K562 (cell line): Measurements from ENCODE around the gene PPA1. TPM values are rescaled to one million over a fixed set of nuclear protein-coding genes. Genes with fewer than 3 reads are reported as not detected.

Experiments
- GABPA ChIP-seq: fragments of 200-800 bp; sonication (Bioruptor generic); conservative IDR thresholded peaks from 2 replicates; pipeline ENCODE4 v1.6.1; 2016; ENCODE audit warnings: low read depth, missing genetic modification characterization, missing compliant biosample characterization
- JUND ChIP-seq, 2 experiments: IDR thresholded peaks; 2 replicates in 1 of 2; 3 replicates in 1 of 2; pipeline ENCODE4 v1.6.1; 2011; ENCODE audit warnings: borderline replicate concordance in 2 of 2, low read depth in 2 of 2, low read length in 2 of 2, improper control_type of control experiment in 1 of 2, missing biosample characterization in 1 of 2, missing genetic modification characterization in 1 of 2, missing genetic modification reagents in 1 of 2
- MEF2A ChIP-seq: IDR thresholded peaks from 2 replicates; pipeline ENCODE4 v1.6.1; 2011; ENCODE audit warnings: low read depth, mild to moderate bottlenecking, low read length, moderate library complexity; ENCODE audit not compliant: control insufficient read depth
- RBM17 ChIP-seq: fragments of 200-400 bp; formaldehyde crosslinking; IDR thresholded peaks from 2 replicates; pipeline ENCODE4 v1.6.1; 2017; ENCODE audit warnings: low read depth, mild to moderate bottlenecking, low read length, borderline replicate concordance
- SNRNP70 ChIP-seq: fragments of 200-400 bp; formaldehyde crosslinking; optimal IDR thresholded peaks from 2 replicates; pipeline ENCODE3; 2017; ENCODE audit warnings: low read depth, low read length
- SREBF1 ChIP-seq: fragments of 150-350 bp; IDR thresholded peaks from 2 replicates; pipeline ENCODE4 v1.6.1; 2014; ENCODE audit warnings: antibody characterized with exemption, low read depth, low read length, borderline replicate concordance
- TSC22D4 ChIP-seq: fragments of 450-650 bp; IDR thresholded peaks from 2 replicates; pipeline ENCODE4 v1.6.1; 2016; ENCODE audit warnings: missing genetic modification characterization, missing biosample characterization, control low read depth
- polyA plus RNA-seq, 8 experiments: library from polyadenylated mRNA; depleted of rRNA in 4 of 8; stranded (reverse) in 5 of 8; unstranded in 3 of 8; fragments of >200 nt; fragmentation: Nextera tagmentation in 2 of 8; fragmentation: Illumina TruSeq in 1 of 8; extraction: Ambion mirVana in 2 of 8; extraction: Trizol in 1 of 8; gene quantifications; 2 replicates each; pipeline versions ENCODE4 v1.2.1 to v1.2.3, GENCODE V29; 2011 to 2014; ENCODE audit warnings: inconsistent platforms in 1 of 8, missing spikeins in 1 of 8
- total RNA-seq, 7 experiments: library from RNA; depleted of rRNA in 6 of 7; stranded (reverse); fragments of >200 nt in 6 of 7; fragmentation: Illumina TruSeq in 2 of 7; extraction: Trizol in 2 of 7; gene quantifications; 2 replicates each; pipeline versions ENCODE4 v1.2.1 to v1.2.3, GENCODE V29; 2011 to 2021; ENCODE audit warnings: low replicate concordance in 1 of 7
- TF ChIP-seq, protein P1 (sequence below): fragments of 250-450 bp; sonication (Bioruptor Pico); IDR thresholded peaks from 2 replicates; pipeline ENCODE4 v1.4.0; 2020
- TF ChIP-seq, protein P2 (sequence below), 2 experiments: fragments of 450-650 bp; conservative IDR thresholded peaks; 2 replicates each; pipeline ENCODE4 v1.6.1; 2017; ENCODE audit warnings: mild to moderate bottlenecking in 2 of 2, moderate library complexity in 2 of 2
- TF ChIP-seq, protein P3 (sequence below): sonication (generic); formaldehyde crosslinking; IDR thresholded peaks from 2 replicates; pipeline ENCODE4 v1.8.0; 2022; ENCODE audit warnings: missing genetic modification reagents, mild to moderate bottlenecking, borderline replicate concordance

Gene PPA1
- total and polyA plus RNA-seq, 9 of the 15 experiments (the other 6 are each of a cell fraction or from before 2014, with no cell fraction given): 301 to 635 (median 471) TPM

DNA sequence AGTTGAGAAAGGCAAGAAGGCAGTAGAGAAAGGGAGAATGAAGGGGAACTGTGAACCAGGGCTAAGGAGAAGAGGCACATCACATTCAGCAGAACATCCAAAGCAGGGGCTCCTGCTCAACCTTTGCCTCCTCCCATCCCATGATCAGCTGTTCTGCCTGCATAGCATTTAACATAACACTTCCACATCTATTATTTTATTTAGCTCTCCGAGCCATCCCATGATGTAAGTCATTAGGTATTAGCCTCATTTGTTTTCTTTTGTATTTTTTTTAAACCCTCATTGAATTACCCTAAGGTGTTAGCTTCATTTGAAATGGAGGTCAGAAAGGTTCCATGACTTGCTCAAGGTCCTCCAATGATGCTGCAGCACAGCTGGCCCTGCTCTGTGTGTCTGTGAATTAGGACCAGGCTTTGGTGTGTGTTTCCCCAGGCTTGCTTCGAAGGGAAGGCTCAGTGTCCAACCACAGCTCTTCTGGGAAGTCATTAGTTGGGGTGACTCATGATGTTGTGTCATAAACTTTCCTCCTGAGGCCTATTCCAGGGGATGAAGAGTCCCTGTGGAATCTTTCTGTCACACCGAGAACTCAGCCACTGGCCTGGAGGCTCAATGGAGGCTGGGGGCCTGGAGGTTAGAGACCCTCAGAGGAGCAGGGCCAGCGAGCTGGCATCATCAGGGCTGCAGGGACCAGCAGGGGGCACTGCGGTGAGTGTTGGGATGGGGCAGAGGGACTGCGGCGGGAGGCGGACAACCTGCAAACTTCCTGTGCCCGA lies 34.1 kb upstream of the PPA1 start (continued):
- TF ChIP-seq, protein P1, sequence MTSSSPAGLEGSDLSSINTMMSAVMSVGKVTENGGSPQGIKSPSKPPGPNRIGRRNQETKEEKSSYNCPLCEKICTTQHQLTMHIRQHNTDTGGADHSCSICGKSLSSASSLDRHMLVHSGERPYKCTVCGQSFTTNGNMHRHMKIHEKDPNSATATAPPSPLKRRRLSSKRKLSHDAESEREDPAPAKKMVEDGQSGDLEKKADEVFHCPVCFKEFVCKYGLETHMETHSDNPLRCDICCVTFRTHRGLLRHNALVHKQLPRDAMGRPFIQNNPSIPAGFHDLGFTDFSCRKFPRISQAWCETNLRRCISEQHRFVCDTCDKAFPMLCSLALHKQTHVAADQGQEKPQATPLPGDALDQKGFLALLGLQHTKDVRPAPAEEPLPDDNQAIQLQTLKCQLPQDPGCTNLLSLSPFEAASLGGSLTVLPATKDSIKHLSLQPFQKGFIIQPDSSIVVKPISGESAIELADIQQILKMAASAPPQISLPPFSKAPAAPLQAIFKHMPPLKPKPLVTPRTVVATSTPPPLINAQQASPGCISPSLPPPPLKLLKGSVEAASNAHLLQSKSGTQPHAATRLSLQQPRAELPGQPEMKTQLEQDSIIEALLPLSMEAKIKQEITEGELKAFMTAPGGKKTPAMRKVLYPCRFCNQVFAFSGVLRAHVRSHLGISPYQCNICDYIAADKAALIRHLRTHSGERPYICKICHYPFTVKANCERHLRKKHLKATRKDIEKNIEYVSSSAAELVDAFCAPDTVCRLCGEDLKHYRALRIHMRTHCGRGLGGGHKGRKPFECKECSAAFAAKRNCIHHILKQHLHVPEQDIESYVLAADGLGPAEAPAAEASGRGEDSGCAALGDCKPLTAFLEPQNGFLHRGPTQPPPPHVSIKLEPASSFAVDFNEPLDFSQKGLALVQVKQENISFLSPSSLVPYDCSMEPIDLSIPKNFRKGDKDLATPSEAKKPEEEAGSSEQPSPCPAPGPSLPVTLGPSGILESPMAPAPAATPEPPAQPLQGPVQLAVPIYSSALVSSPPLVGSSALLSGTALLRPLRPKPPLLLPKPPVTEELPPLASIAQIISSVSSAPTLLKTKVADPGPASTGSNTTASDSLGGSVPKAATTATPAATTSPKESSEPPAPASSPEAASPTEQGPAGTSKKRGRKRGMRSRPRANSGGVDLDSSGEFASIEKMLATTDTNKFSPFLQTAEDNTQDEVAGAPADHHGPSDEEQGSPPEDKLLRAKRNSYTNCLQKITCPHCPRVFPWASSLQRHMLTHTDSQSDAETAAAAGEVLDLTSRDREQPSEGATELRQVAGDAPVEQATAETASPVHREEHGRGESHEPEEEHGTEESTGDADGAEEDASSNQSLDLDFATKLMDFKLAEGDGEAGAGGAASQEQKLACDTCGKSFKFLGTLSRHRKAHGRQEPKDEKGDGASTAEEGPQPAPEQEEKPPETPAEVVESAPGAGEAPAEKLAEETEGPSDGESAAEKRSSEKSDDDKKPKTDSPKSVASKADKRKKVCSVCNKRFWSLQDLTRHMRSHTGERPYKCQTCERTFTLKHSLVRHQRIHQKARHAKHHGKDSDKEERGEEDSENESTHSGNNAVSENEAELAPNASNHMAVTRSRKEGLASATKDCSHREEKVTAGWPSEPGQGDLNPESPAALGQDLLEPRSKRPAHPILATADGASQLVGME: no peak
- TF ChIP-seq GABPA (0 out of 2 replicates have a peak, but pooled peaks have one; percentile 23), TSC22D4 (tag) (no peak), JUND (IDR thresholded peaks at IDR 0.05; ENCODE audit: borderline replicate concordance, low read depth, low read length) (peak; percentile 76), JUND (tag; IDR thresholded peaks at IDR 0.05; ENCODE audit: borderline replicate concordance, low read depth, low read length) (peak; percentile 70; the same call in 1 of the 3 replicates), MEF2A (no peak), RBM17 (no peak), SREBF1 (no peak), SNRNP70 (no peak)
- TF ChIP-seq, protein P2, sequence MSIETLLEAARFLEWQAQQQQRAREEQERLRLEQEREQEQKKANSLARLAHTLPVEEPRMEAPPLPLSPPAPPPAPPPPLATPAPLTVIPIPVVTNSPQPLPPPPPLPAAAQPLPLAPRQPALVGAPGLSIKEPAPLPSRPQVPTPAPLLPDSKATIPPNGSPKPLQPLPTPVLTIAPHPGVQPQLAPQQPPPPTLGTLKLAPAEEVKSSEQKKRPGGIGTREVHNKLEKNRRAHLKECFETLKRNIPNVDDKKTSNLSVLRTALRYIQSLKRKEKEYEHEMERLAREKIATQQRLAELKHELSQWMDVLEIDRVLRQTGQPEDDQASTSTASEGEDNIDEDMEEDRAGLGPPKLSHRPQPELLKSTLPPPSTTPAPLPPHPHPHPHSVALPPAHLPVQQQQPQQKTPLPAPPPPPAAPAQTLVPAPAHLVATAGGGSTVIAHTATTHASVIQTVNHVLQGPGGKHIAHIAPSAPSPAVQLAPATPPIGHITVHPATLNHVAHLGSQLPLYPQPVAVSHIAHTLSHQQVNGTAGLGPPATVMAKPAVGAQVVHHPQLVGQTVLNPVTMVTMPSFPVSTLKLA (conservative IDR thresholded peaks at IDR 0.05): no peak
- TF ChIP-seq, protein P3, sequence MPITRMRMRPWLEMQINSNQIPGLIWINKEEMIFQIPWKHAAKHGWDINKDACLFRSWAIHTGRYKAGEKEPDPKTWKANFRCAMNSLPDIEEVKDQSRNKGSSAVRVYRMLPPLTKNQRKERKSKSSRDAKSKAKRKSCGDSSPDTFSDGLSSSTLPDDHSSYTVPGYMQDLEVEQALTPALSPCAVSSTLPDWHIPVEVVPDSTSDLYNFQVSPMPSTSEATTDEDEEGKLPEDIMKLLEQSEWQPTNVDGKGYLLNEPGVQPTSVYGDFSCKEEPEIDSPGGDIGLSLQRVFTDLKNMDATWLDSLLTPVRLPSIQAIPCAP: no peak
- TF ChIP-seq, all 486 proteins: peak for 18
